SK-N-MC (cell line): Measurements from ENCODE around the gene UROD.

Experiments
- EZH2 ChIP-seq: fragments of 200-600 bp; sonication (generic); IDR thresholded peaks from one replicate; pipeline ENCODE4 v1.6.1; 2017; ENCODE audit warnings: antibody characterized with exemption
- FOXP2 ChIP-seq: optimal IDR thresholded peaks from 2 replicates; pipeline ENCODE3; 2011; ENCODE audit warnings: mild to moderate bottlenecking, moderate library complexity; ENCODE audit not compliant: insufficient read depth; ENCODE audit errors: extremely low read length, control extremely low read depth
- POLR2AphosphoS5 ChIP-seq: IDR thresholded peaks from 2 replicates; pipeline ENCODE4 v1.6.1; 2012; ENCODE audit warnings: mild to moderate bottlenecking, low read depth, low read length, borderline replicate concordance

DNA sequence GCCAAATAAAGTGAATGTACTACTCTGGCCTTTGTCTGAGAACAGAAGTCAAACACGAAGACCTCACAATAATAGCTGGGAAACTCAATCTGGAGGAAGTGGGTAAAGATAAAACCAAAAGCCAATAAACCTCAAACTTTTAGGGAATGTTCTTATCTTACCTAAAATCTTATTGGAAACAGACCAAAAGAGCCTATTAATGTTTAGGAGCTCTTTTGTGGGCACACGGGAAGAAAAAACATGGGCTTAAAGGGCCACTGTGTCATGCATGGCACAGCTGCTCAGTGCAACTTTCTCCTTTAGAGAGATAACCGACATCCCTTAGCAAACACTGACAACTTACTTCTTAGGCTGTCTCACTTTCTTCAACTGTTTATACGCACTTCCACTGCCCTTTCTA is 41.7 kb upstream of the UROD start:
- no peak for TF ChIP-seq EZH2
- no peak for TF ChIP-seq POLR2AphosphoS5
- TF ChIP-seq FOXP2: no peak
